HG02840 (cell line): ENCODE measurements around the gene VSIG8.

ENCODE experiments used
- ATAC-seq: cut with Tn5 transposase; IDR thresholded peaks from one replicate; pipeline ENCODE4 v1.9.1; 2021; ENCODE audit warnings: mild to moderate bottlenecking, moderate library complexity, moderate number of reproducible peaks; ENCODE audit not compliant: unreplicated experiment, low FRiP score

VSIG8 gene

GRCh38 chr1:159889202-159889601 is 26.7 kb upstream of the VSIG8 start:
- no peak for ATAC-seq

GRCh38 chr1:159884296-159884695 is 21.8 kb upstream of the VSIG8 start:
- ATAC-seq: no peak

- no peak for ATAC-seq
Measured at GRCh38 chr1:159883134-159883533, 20.7 kb upstream of the VSIG8 start.

DNA sequence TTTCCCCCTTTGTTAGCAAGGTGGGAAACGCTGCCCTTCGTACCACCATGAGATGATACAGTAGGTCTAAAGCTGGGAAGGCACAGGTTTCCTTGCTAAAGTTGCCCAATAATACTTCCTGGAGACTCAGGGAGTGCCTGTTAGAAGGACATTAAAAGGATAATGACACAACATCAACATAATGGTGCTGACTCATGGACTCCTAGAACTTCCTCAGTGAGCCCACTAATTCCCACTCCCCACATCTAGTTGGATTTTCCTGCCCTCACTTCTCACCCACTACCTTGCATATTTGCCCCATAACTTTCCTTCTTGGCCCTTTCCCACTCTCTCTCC is 20.0 kb upstream of the VSIG8 start:
- ATAC-seq: no peak

- ATAC-seq: no peak
Measured at GRCh38 chr1:159881622-159882526, 19.4 kb upstream of the VSIG8 start.

DNA sequence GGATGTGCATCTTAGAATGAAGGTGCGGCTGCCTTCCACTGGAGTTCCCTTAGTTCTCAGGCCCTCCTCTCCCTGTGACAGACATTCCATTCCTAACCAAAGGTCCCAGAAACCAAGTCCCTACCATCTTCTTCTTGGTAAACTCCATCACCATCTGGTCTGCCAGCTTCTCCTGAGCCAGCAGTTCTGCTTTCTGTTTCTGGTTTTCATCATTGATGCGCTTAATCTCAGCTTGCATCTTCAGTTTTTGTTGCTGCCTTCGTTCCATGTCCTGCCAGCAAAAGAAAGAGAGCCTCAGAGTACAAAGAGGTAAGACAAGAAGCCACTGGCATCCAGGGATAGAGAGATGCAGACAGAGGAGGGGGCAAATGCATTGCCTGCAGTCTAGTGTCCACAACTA is 18.0 kb upstream of the VSIG8 start:
- no peak for ATAC-seq

GRCh38 chr1:159879977-159880376 is 17.5 kb upstream of the VSIG8 start:
- ATAC-seq: no peak

GRCh38 chr1:159879136-159879535 is 16.7 kb upstream of the VSIG8 start:
- no peak for ATAC-seq

DNA sequence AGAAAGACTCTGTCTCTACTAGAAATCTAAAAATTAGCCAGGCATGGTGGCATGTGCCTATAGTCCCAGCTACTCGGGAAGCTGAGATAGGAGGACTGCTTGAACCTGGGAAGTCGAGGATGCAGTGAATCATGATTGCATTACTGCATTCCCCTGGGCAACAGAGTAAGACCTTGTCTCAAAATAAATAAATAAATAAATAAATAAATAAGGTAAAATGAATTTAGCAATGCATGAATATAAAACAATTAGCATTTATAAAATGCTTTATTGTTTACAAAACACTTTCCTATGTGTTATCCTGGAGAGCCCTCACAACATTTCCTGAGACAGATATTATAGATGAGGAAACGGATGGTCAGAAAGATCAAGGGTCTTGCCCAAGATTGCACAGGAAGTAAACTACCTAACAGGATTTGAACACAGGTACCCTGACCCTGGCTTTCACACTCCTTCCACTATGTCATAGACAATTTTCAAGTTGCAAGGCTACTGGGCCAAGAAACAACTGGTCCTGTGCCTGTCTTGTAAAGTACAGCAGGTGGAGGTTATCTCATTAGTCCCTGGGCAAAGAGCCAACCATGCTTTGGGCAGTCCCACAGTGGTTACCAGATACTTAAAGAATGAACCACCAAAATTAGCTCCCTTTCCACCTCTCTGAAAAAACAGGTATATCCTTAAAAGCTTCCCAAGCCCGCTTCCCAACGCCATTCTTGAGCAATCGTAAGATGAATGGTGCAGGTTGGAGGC is 15.4 kb upstream of the VSIG8 start:
- ATAC-seq: no peak

- ATAC-seq: no peak
Measured at GRCh38 chr1:159873530-159874143, 11.2 kb upstream of the VSIG8 start.

GRCh38 chr1:159872891-159873290 is 10.4 kb upstream of the VSIG8 start:
- ATAC-seq: no peak

GRCh38 chr1:159870704-159871103 is 8.2 kb upstream of the VSIG8 start:
- ATAC-seq: no peak

GRCh38 chr1:159869607-159870006 is 7.2 kb upstream of the VSIG8 start:
- ATAC-seq: no peak

DNA sequence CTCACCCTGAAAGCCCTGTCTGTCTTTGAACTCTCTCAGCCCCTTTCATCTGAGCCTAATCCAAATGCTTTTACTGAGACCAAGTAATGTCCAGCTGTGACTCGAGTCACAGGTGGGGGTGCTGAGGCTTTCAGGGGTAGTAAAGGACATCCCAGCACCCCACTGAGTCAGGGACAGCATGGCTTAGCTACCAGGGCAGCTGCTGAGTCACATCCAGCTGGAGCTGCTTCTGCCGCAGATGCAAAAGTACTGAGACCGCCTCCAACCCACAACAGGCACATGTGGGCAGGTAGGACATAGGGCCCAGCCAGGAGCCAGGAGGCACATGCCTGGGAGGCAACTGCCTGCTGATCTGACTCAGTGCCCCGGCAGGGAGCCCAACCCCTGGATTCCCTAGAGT is 6.7 kb upstream of the VSIG8 start:
- no peak for ATAC-seq

DNA sequence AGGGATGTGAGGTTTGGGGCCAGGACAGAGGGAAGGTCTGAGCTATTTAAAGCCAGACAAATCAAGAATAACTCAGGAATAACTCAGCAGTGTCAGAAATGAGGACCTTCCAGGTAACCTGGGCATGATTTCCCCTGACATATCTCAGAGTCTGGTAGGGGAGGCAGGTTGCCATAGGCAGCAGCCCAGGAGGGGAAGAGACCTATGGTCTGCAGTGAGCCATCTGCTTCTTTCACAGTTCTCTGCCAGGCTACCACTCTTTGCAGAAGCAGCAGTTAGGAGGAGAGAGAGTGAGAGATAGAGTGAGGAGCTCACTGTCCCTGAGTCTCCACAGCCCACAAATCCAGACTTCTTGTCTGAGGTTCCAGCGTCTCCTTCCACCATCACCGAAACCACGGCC is 6.3 kb upstream of the VSIG8 start:
- ATAC-seq: no peak

- ATAC-seq: no peak
Measured at GRCh38 chr1:159867664-159868026, 5.2 kb upstream of the VSIG8 start.

GRCh38 chr1:159866905-159867663 is 4.6 kb upstream of the VSIG8 start:
- no peak for ATAC-seq

- ATAC-seq: no peak
Measured at GRCh38 chr1:159866066-159866465, 3.6 kb upstream of the VSIG8 start.

- ATAC-seq: no peak
Measured at GRCh38 chr1:159864262-159864661, 1.8 kb upstream of the VSIG8 start.

GRCh38 chr1:159862031-159862430 is 426 bp downstream of the VSIG8 start:
- no peak for ATAC-seq

GRCh38 chr1:159861218-159861617 is 1.2 kb downstream of the VSIG8 start:
- ATAC-seq: no peak
